B cell (primary cell): ENCODE data around the gene HIP1. TPM values are rescaled to one million over a fixed set of nuclear protein-coding genes. Genes with fewer than 3 reads are reported as not detected.
"Not testable (repeated sequence)": the region's sequence is repeated elsewhere in the genome, so short reads cannot be mapped to it uniquely, and the experiment has no call there.

Source experiments
- ATAC-seq: fragments of 200-7000 bp; cut with Tn5 transposase; one replicate; pipeline ENCODE4 v1.10.0; 2021; ENCODE audit warnings: low read depth, mild to moderate bottlenecking, moderate number of reproducible peaks, moderate library complexity
- CTCF ChIA-PET: fragments of 350-600 bp; sonication (Branson Sonifier 250); formaldehyde crosslinking; loops from one replicate; lab custom pipeline; 2021; ENCODE audit warnings: antibody characterized with exemption, inconsistent platforms; lab: Charles Lee
- POLR2A ChIA-PET: fragments of 350-600 bp; sonication (Branson Sonifier 250); formaldehyde crosslinking; loops from one replicate; lab custom pipeline; 2021; ENCODE audit warnings: antibody characterized with exemption; lab: Charles Lee
- DNase-seq: peaks from one replicate; pipeline ENCODE4 v3.0.0; 2013
- H2AFZ ChIP-seq: 2 replicates; pipeline ENCODE4 v1.6.1; 2012; ENCODE audit warnings: mild to moderate bottlenecking, low read depth, low read length; ENCODE audit not compliant: insufficient read depth, poor library complexity, severe bottlenecking
- H3K27ac ChIP-seq, 2 donors: 1 replicate in 1 of 2; 2 replicates in 1 of 2; pipeline ENCODE4 v1.5.1; 2012 to 2013; ENCODE audit warnings: low read length in 2 of 2, mild to moderate bottlenecking in 2 of 2, moderate library complexity in 1 of 2
- H3K27me3 ChIP-seq, 4 experiments: fragments of 200-600 bp in 1 of 4; sonication (generic) in 1 of 4; replicated peaks in 1 of 4; 1 replicate in 2 of 4; 2 replicates in 2 of 4; pipeline versions ENCODE4 v1.6.1 to v1.7.0; 2013 to 2016; ENCODE audit warnings: low read length in 3 of 4, mild to moderate bottlenecking in 2 of 4, mixed read lengths in 1 of 4, moderate library complexity in 1 of 4; ENCODE audit not compliant: insufficient read depth in 4 of 4, control insufficient read depth in 3 of 4; ENCODE audit errors: control extremely low read depth in 1 of 4
- H3K36me3 ChIP-seq, 2 experiments: replicated peaks in 1 of 2; 1 replicate in 1 of 2; 2 replicates in 1 of 2; pipeline versions ENCODE4 v1.6.1 to v1.7.1; 2013; ENCODE audit warnings: low read length in 1 of 2; ENCODE audit not compliant: insufficient read depth in 2 of 2, control insufficient read depth in 1 of 2; ENCODE audit errors: control extremely low read depth in 1 of 2, extremely low read depth in 1 of 2
- H3K4me1 ChIP-seq, 2 donors: fragments of 200-600 bp in 1 of 2; sonication (generic) in 1 of 2; 1 replicate in 1 of 2; 2 replicates in 1 of 2; pipeline versions ENCODE4 v1.5.1 to v1.6.1; 2013 to 2017; ENCODE audit warnings: low read length in 2 of 2; ENCODE audit not compliant: control insufficient read depth in 2 of 2, insufficient read depth in 2 of 2
- H3K4me2 ChIP-seq: replicated peaks from 2 replicates; pipeline ENCODE3; 2012; ENCODE audit warnings: mild to moderate bottlenecking, low read depth, low read length; ENCODE audit not compliant: poor library complexity, severe bottlenecking
- H3K4me3 ChIP-seq, 5 experiments: fragments of 200-600 bp in 1 of 5; sonication (generic) in 1 of 5; 1 replicate in 3 of 5; 2 replicates in 2 of 5; pipeline versions ENCODE4 v1.5.1 to v1.7.0; 2011 to 2016; ENCODE audit warnings: low read length in 4 of 5, mild to moderate bottlenecking in 4 of 5, low read depth in 2 of 5, control low read depth in 1 of 5, moderate library complexity in 1 of 5; ENCODE audit not compliant: insufficient read depth in 1 of 5; ENCODE audit errors: control extremely low read depth in 1 of 5, extremely low read depth in 1 of 5
- H3K79me2 ChIP-seq: fragments of 200-600 bp; sonication (generic); one replicate; pipeline ENCODE4 v1.6.0; 2016; ENCODE audit warnings: low read length; ENCODE audit not compliant: control insufficient read depth, insufficient read depth
- H3K9ac ChIP-seq: fragments of 200-600 bp; sonication (generic); 2 replicates; pipeline ENCODE4 v1.6.1; 2017; ENCODE audit warnings: mild to moderate bottlenecking, low read length, moderate library complexity
- H3K9me3 ChIP-seq, 3 donors: one replicate each; pipeline versions ENCODE4 v1.6.1 to v1.7.1; 2013; ENCODE audit warnings: low read length in 2 of 3; ENCODE audit not compliant: control insufficient read depth in 2 of 3, insufficient read depth in 1 of 3; ENCODE audit errors: control extremely low read depth in 1 of 3
- H4K20me1 ChIP-seq: 2 replicates; pipeline ENCODE4 v1.6.0; 2012; ENCODE audit warnings: mild to moderate bottlenecking, low read length; ENCODE audit not compliant: insufficient read depth, control insufficient read depth, poor library complexity, severe bottlenecking
- H3K27ac Mint-ChIP-seq: one replicate; pipeline ENCODE4 v1.8.0; 2021; ENCODE audit warnings: mixed read lengths
- H3K27me3 Mint-ChIP-seq: one replicate; pipeline ENCODE4 v1.8.0; 2021; ENCODE audit warnings: mixed read lengths
- H3K4me1 Mint-ChIP-seq: one replicate; pipeline ENCODE4 v1.8.0; 2021; ENCODE audit warnings: mixed read lengths
- H3K4me3 Mint-ChIP-seq: one replicate; pipeline ENCODE4 v1.8.0; 2021; ENCODE audit warnings: mixed read lengths
- H3K9me3 Mint-ChIP-seq: one replicate; pipeline ENCODE4 v1.8.0; 2022; ENCODE audit warnings: mixed read lengths; ENCODE audit not compliant: insufficient read depth
- CTCF ChIP-seq: fragments of 200-600 bp; IDR thresholded peaks from one replicate; pipeline ENCODE4 v1.8.0; 2022; ENCODE audit warnings: antibody characterized with exemption, mild to moderate bottlenecking
- EZH2 ChIP-seq: IDR thresholded peaks from 2 replicates; pipeline ENCODE4 v1.6.1; 2012; ENCODE audit warnings: borderline replicate concordance, low read depth, mild to moderate bottlenecking, moderate library complexity, low read length; ENCODE audit not compliant: insufficient read depth, poor library complexity, severe bottlenecking
- WGBS: methylation state at CpG from one replicate; pipeline ENCODE4 v1.1.5; 2013; ENCODE audit warnings: missing lambda C conversion rate; ENCODE audit not compliant: insufficient coverage; 5-methylcytosine and 5-hydroxymethylcytosine counted together
- intact Hi-C: fragments of 100-400 bp; cut with micrococcal nuclease; formaldehyde crosslinking; loops from one replicate; pipeline ENCODE4 v1.10.0; 2022
- polyA plus RNA-seq: library from polyadenylated mRNA; depleted of rRNA; stranded (reverse); fragments of >200 nt; gene quantifications from 2 replicates; pipeline ENCODE4 v1.2.3, GENCODE V29; 2012
- total RNA-seq, 2 donors: library from RNA; stranded (reverse); fragments of 120-200 nt in 1 of 2; gene quantifications; 1 replicate in 1 of 2; 2 replicates in 1 of 2; pipeline versions ENCODE4 v1.2.3 to v1.2.4, GENCODE V29; 2013 to 2022

The HIP1 gene
- total and polyA plus RNA-seq, 2 donors (not counting 1 experiment from before 2014, with no cell fraction given) = 6.5 to 16.7 TPM

- no peaks in the 10 kb centered on the region for H3K4me1 Mint-ChIP-seq
- no peaks in the 10 kb centered on the region for H3K27me3 ChIP-seq
- no peaks in the 10 kb centered on the region for H3K27me3 Mint-ChIP-seq
- no peaks in the 10 kb centered on the region for H4K20me1 ChIP-seq
- no peak overlapping the region for H2AFZ ChIP-seq
- intact Hi-C loops = no loop called here
- no peak for TF ChIP-seq EZH2
- no peak for TF ChIP-seq CTCF
- ChIA-PET CTCF (no interaction called here), POLR2A (no interaction called here)
- no peak overlapping the region for H3K4me3 ChIP-seq
- no peak overlapping the region for H3K4me2 ChIP-seq
- 100% methylated on average over 2 of the region's 6 CpGs for WGBS
- H3K27ac ChIP-seq = no peak overlapping the region
- H3K27ac Mint-ChIP-seq = no peak overlapping the region
- H3K9me3 Mint-ChIP-seq = no peaks in the 10 kb centered on the region
- DNase-seq (no peak), ATAC-seq (no peak)
- H3K9ac ChIP-seq = no peak overlapping the region
- H3K36me3 ChIP-seq = no peaks in the 10 kb centered on the region
- H3K4me3 Mint-ChIP-seq = no peak overlapping the region
- H3K9me3 ChIP-seq = no peaks in the 10 kb centered on the region
- H3K4me1 ChIP-seq = no peaks in the 10 kb centered on the region
- no peaks in the 10 kb centered on the region for H3K79me2 ChIP-seq
These were observed 137.2 kb downstream of the HIP1 start for GRCh38 chr7:75601539-75601938.

- H3K79me2 ChIP-seq, ATAC-seq, H3K4me1 Mint-ChIP-seq, H3K9me3 Mint-ChIP-seq, DNase-seq, POLR2A ChIA-PET, H4K20me1 ChIP-seq, H3K27ac ChIP-seq, H3K27me3 Mint-ChIP-seq, H3K4me3 Mint-ChIP-seq, H3K27ac Mint-ChIP-seq, H3K4me2 ChIP-seq, H3K9me3 ChIP-seq, H3K9ac ChIP-seq, H3K4me3 ChIP-seq, H3K27me3 ChIP-seq, H2AFZ ChIP-seq, intact Hi-C loops, H3K36me3 ChIP-seq, CTCF ChIA-PET, H3K4me1 ChIP-seq: not testable (repeated sequence)
- 100% methylated on average over 2 of the region's 4 CpGs for WGBS
These were observed 138.0 kb downstream of the HIP1 start for GRCh38 chr7:75600748-75601147.
